ENCODE results near the gene RPS2.
"Not testable (repeated sequence)": the region's sequence is repeated elsewhere in the genome, so short reads cannot be mapped to it uniquely, and the experiment has no call there.

RPS2 gene

GRCh38 chr16:1964506-1965395, at the start of gene RPS2:
TSS of gene RPS2 (minus strand) at chr16:1964826. CDS start at chr16:1964625, 201 bp downstream.
- peak; percentile 92 for DNase-seq

- DNase-seq, result no peak
Measured at GRCh38 chr16:2013527-2013926, 48.9 kb upstream of the RPS2 start.

- not testable (repeated sequence) for DNase-seq
Measured at GRCh38 chr16:2011726-2012125, 47.1 kb upstream of the RPS2 start.

GRCh38 chr16:2009791-2010510, 45.3 kb upstream of the RPS2 start, which contains the start of gene ZNF598:
TSS of gene ZNF598 (minus strand) at chr16:2009821.
- DNase-seq, result peak; percentile 43

- DNase-seq, result no peak
Measured at GRCh38 chr16:2009164-2009711, 44.6 kb upstream of the RPS2 start.

GRCh38 chr16:2008631-2009163, 44.1 kb upstream of the RPS2 start:
- no peak for DNase-seq

GRCh38 chr16:2008009-2008526, 43.4 kb upstream of the RPS2 start:
- no peak for DNase-seq

GRCh38 chr16:2007081-2007836, 42.6 kb upstream of the RPS2 start:
- no peak for DNase-seq

- DNase-seq, result no peak
Measured at GRCh38 chr16:2006317-2006716, 41.7 kb upstream of the RPS2 start.

GRCh38 chr16:2005646-2006045, 41.0 kb upstream of the RPS2 start:
- peak; percentile 29 for DNase-seq

- no peak for DNase-seq
Measured at GRCh38 chr16:2004795-2005517, 40.3 kb upstream of the RPS2 start.

- DNase-seq, result no peak
Measured at GRCh38 chr16:2003827-2004641, 39.4 kb upstream of the RPS2 start.

GRCh38 chr16:2003231-2003826, 38.7 kb upstream of the RPS2 start:
- DNase-seq, result no peak

- DNase-seq, result no peak
Measured at GRCh38 chr16:2002406-2003230, 38.0 kb upstream of the RPS2 start.

- no peak for DNase-seq
Measured at GRCh38 chr16:2001456-2002355, 37.1 kb upstream of the RPS2 start.

GRCh38 chr16:2001035-2001434, 36.4 kb upstream of the RPS2 start:
- DNase-seq, result no peak

- DNase-seq, result no peak
Measured at GRCh38 chr16:1999866-2000514, 35.4 kb upstream of the RPS2 start.

Data from DMS79 (cell line).